GM12878 (cell line): ENCODE data around the gene MYD88.

ENCODE experiments used
- ATF2 ChIP-seq: IDR thresholded peaks from 2 replicates; pipeline ENCODE4 v1.6.1; 2012; ENCODE audit warnings: low read length, inconsistent platforms
- CEBPB ChIP-seq, 2 experiments: fragments of 150-350 bp in 1 of 2; IDR thresholded peaks; 2 replicates each; pipeline ENCODE4 v1.6.1; 2012 to 2014; ENCODE audit warnings: low read depth in 2 of 2, low read length in 2 of 2, borderline replicate concordance in 1 of 2, inconsistent platforms in 1 of 2
- CREB1 ChIP-seq: IDR thresholded peaks from 2 replicates; pipeline ENCODE4 v1.6.1; 2012; ENCODE audit warnings: low read depth, mild to moderate bottlenecking, inconsistent platforms
- CTCF ChIP-seq, 3 experiments: IDR thresholded peaks in 2 of 3; conservative IDR thresholded peaks in 1 of 3; 2 replicates each; pipeline ENCODE4 v1.5.1; 2011; ENCODE audit warnings: low read depth in 3 of 3, low read length in 3 of 3, mild to moderate bottlenecking in 3 of 3, control low read depth in 2 of 3, moderate library complexity in 2 of 3, inconsistent platforms in 1 of 3, mixed read lengths in 1 of 3; ENCODE audit not compliant: control insufficient read depth in 2 of 3, insufficient read depth in 1 of 3; ENCODE audit errors: extremely low read depth in 1 of 3
- FOS ChIP-seq: IDR thresholded peaks from 3 replicates; pipeline ENCODE4 v1.6.1; 2011; ENCODE audit warnings: borderline replicate concordance; ENCODE audit not compliant: insufficient read length; ENCODE audit errors: extremely low read depth
- JUND ChIP-seq: IDR thresholded peaks from 2 replicates; pipeline ENCODE4 v1.6.1; 2012; ENCODE audit warnings: low read depth, mild to moderate bottlenecking, low read length, improper control_type of control experiment, moderate library complexity
- NRF1 ChIP-seq: conservative IDR thresholded peaks from 2 replicates; pipeline ENCODE4 v1.6.1; 2011; ENCODE audit warnings: mild to moderate bottlenecking, low read depth, low read length, improper control_type of control experiment
- POLR2A ChIP-seq: IDR thresholded peaks from 2 replicates; pipeline ENCODE4 v1.6.1; 2011; ENCODE audit warnings: low read depth, mild to moderate bottlenecking, low read length
- SREBF2 ChIP-seq: IDR thresholded peaks from 2 replicates; pipeline ENCODE4 v1.6.1; 2012; ENCODE audit warnings: mild to moderate bottlenecking, low read length
- ZBTB40 ChIP-seq: fragments of 450-650 bp; IDR thresholded peaks from 2 replicates; pipeline ENCODE4 v1.6.1; 2016; ENCODE audit warnings: mild to moderate bottlenecking, moderate library complexity, borderline replicate concordance
- ZNF24 ChIP-seq: fragments of 450-650 bp; IDR thresholded peaks from 2 replicates; pipeline ENCODE4 v1.6.1; 2017; ENCODE audit warnings: antibody characterized with exemption, mild to moderate bottlenecking

- TF ChIP-seq ATF2 = no peak
- peak; percentile 59 to 67 (median 61) for TF ChIP-seq CTCF (IDR thresholded peaks at IDR 0.05 in 2 of 3, conservative IDR thresholded peaks at IDR 0.05 in 1 of 3; ENCODE audit: control insufficient read depth in 2 of 3, extremely low read depth in 1 of 3, insufficient read depth in 1 of 3, low read depth in 3 of 3, low read length in 3 of 3)
- TF ChIP-seq NRF1 = no peak
- no peak for TF ChIP-seq CREB1
- TF ChIP-seq POLR2A = no peak
- TF ChIP-seq CEBPB (IDR thresholded peaks at IDR 0.05; ENCODE audit: borderline replicate concordance in 1 of 2, low read depth in 2 of 2, low read length in 2 of 2) = no peak
- no peak for TF ChIP-seq ZNF24
- TF ChIP-seq JUND = no peak
- TF ChIP-seq ZBTB40 = no peak
- TF ChIP-seq FOS = no peak
- no peak for TF ChIP-seq SREBF2
Observed at GRCh38 chr3:38131621-38132369, 6.7 kb upstream of the MYD88 start.
